ENCODE data around the gene SGK1.

- TF ChIP-seq EZH2 (IDR thresholded peaks at IDR 0.05) (no peak), POLR2AphosphoS5 (IDR thresholded peaks at IDR 0.05; ENCODE audit: borderline replicate concordance, low read depth, low read length) (no peak), FOXP2 (optimal IDR thresholded peaks at IDR 0.05; ENCODE audit: control extremely low read depth, extremely low read length, insufficient read depth) (no peak)
These were observed 139.5 kb downstream of the SGK1 start for GRCh38 chr6:134178161-134179044.
